ENCODE results near the gene PRCC. TPM values are rescaled to one million over a fixed set of nuclear protein-coding genes. Genes with fewer than 3 reads are reported as not detected.

PRCC gene
- total and polyA plus RNA-seq, 2 of the 13 experiments (the other 11 are each of a cell fraction or from before 2014, with no cell fraction given): 24.2 to 40.5 TPM

- peak; percentile 82 for TF ChIP-seq SP5 (CRISPR knock-in tag; IDR thresholded peaks at IDR 0.05; ENCODE audit: borderline replicate concordance, low read depth)
- no peak for TF ChIP-seq RNF2 (conservative IDR thresholded peaks at IDR 0.05; ENCODE audit: low read depth)
- peak; percentile 59; the same call in 1 of the 2 replicates for TF ChIP-seq TAF1 (CRISPR knock-in tag; IDR thresholded peaks at IDR 0.05)
- no peak for TF ChIP-seq ZFP36 (IDR thresholded peaks at IDR 0.05; ENCODE audit: borderline replicate concordance, low read depth, low read length, partially characterized antibody)
- TF ChIP-seq STAT5B (CRISPR knock-in tag; IDR thresholded peaks at IDR 0.05): no peak; the same call in 1 of the 2 replicates
- TF ChIP-seq ZSCAN5A (CRISPR knock-in tag; IDR thresholded peaks at IDR 0.05; ENCODE audit: borderline replicate concordance): no peak
- peak; percentile 66 for TF ChIP-seq SALL1 (CRISPR knock-in tag; IDR thresholded peaks at IDR 0.05)
- peak; percentile 57 to 86; a peak in 3 of 4 replicates for TF ChIP-seq POLR2A (IDR thresholded peaks at IDR 0.05; ENCODE audit: insufficient read depth in 1 of 2, low read depth in 2 of 2, low read length in 2 of 2)
- TF ChIP-seq TIGD3 (CRISPR knock-in tag; IDR thresholded peaks at IDR 0.05; ENCODE audit: borderline replicate concordance): no peak
- peak; percentile 12; the same call in 1 of the 2 replicates for TF ChIP-seq SOX5 (CRISPR knock-in tag; IDR thresholded peaks at IDR 0.05; ENCODE audit: borderline replicate concordance)
- TF ChIP-seq HOXA9 (CRISPR knock-in tag; IDR thresholded peaks at IDR 0.05; ENCODE audit: borderline replicate concordance): no peak
- TF ChIP-seq MAF1 (CRISPR knock-in tag; IDR thresholded peaks at IDR 0.05; ENCODE audit: borderline replicate concordance): no peak
- no peak for TF ChIP-seq ZNF709 (CRISPR knock-in tag; IDR thresholded peaks at IDR 0.05)
- TF ChIP-seq GRHL1 (CRISPR knock-in tag; conservative IDR thresholded peaks at IDR 0.05): no peak
- peak; percentile 75 for TF ChIP-seq ZNF143 (CRISPR knock-in tag; IDR thresholded peaks at IDR 0.05)
- TF ChIP-seq ZNF317 (CRISPR knock-in tag; IDR thresholded peaks at IDR 0.05): no peak
- TF ChIP-seq WIZ (CRISPR knock-in tag; IDR thresholded peaks at IDR 0.05): no peak
- TF ChIP-seq HNRNPUL1 (IDR thresholded peaks at IDR 0.05; ENCODE audit: low read depth, low read length): no peak
- no peak for TF ChIP-seq ATM (IDR thresholded peaks at IDR 0.05; ENCODE audit: borderline replicate concordance)
- no peak for TF ChIP-seq MLXIP (CRISPR knock-in tag; IDR thresholded peaks at IDR 0.05; ENCODE audit: borderline replicate concordance)
- no peak for TF ChIP-seq SMYD3 (CRISPR knock-in tag; IDR thresholded peaks at IDR 0.05)
Observed at GRCh38 chr1:156728599-156729462, 38.5 kb upstream of the PRCC start, which contains the start of gene ISG20L2 (continued).
